GM20000 (cell line): ENCODE results near the gene LMAN2L.

ENCODE experiments used
- DNase-seq: peaks from one replicate; pipeline ENCODE4 v3.0.0; 2012; ENCODE audit warnings: low spot score
- CTCF ChIP-seq: IDR thresholded peaks from 2 replicates; pipeline ENCODE4 v1.5.1; 2012; ENCODE audit warnings: mild to moderate bottlenecking, control low read depth; ENCODE audit errors: extremely low read depth, missing control alignments

Gene LMAN2L

DNA sequence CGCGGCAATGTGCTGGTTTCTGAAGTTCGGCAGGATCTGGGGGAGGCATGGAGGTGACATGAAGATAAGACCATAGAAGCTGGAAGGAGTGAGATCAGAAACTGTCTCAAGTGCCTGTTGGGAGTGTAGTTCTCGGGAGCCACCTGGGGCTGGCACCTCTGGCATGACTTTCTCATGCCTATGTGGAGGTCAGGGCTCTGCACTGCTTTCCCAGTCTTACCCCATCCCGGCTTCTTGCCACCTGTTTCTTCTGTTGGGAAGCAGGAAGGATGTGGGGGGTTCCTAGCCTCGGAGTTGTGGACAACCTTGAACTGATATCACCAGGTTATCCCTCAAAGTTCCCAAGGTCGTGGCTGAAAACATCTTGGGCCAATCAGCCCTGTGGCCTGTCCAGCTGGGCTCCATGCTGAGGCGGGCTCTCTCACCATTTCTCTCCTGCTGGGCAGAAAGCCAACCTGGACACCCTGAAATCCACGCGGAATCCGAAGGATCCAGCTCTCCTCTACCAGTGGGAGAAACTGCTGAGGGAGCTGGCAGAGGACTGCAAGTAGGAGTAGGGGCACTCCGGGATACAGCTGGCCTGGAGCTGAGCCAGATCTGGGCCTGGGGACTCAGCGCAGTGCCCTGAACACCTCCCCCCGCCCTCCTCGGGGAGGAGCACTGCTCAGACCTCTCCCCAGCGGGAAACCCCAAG lies 54.8 kb downstream of the LMAN2L start:
- no peak for TF ChIP-seq CTCF
- no peak for DNase-seq

DNA sequence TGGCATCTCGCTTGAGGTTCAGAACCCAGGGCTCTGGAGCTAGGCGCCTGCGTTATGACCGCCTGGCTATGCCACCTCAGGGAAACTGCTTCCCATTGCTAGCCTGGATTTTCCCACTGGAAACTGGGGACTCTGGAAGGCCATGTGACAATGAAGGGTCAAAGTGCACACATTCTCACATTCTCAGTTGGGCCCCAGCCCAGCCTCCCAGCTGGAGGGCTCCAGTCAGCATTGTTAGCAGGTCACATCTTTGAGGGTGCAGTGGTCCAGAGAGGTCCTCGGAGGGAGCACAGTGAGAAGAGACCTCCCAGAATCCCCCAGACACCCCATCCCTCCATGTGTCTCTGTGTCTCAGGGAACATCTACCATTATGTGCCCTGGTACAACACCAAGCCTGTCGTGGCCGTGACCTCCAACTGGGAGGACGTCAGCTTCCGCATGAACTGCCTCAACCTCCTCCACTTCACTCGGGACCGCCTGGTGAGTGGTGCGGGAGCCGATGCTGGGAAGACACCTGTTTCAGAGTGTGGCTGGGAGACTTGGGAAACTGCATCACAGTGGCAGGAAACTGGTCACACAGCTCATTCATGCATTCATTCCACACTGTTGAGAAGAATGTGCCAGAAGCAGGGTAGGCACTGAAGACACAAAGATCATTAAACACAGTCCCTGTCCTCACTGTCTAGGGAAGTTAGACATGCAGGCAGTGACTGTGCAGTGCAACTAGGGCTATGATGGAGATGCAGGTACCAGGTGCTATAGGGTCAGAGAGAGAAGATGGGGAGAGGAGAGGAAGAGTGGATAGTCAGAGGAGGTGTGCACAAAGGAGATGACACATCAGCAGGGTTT lies 55.7 kb downstream of the LMAN2L start:
- DNase-seq: no peak
- no peak for TF ChIP-seq CTCF

- no peak for DNase-seq
- TF ChIP-seq CTCF: no peak
Observed at GRCh38 chr2:96683307-96683706, 56.6 kb downstream of the LMAN2L start.

DNA sequence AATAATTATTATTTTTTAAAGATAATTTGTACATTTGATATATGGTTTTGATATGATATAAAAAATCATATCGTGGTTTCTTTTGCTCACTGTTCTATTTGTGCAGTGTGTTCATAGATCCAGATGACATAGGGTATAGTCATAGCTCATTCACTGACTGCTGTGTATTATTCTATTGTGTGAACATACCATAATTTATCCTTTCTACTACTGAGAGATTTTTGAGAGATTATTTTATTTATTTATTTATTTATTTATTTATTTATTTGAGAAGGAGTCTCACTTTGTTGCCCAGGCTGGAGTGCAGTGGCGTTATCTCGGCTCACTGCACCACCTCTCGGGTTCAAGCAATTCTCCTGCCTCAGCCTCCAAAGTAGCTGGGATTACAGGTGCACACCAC lies 58.3 kb downstream of the LMAN2L start:
- TF ChIP-seq CTCF: no peak

DNA sequence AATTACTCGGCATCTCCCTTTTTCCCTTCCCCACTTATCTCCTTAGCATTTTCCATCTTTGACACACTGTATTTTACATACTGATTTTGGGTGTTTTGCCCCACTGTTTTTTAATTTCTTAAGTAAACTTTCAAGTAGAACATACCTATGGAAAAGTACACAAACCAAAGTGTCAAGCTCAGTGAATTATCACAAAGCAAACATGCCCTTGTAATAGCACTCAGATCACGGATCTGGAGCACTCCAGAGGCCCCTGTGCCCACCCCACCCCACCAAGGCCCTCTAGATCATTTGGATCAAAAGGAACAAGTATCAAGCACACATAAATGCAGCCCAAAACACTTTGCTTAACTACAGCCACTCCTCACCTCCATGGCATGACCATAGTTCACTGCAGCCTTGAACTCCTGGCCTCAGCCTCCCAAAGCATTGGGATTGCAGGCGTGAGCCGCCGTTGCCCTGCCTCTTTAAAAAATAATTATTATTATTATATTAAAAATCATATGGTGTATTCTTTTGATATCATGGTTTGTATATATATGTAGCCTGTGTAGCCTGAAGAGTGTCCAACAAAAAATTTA lies 59.2 kb downstream of the LMAN2L start:
- DNase-seq: no peak

More for the DNA sequence above, 58.3 kb downstream of the LMAN2L start:
- no peak for DNase-seq

GRCh38 chr2:96679848-96680247 lies 60.0 kb downstream of the LMAN2L start:
- no peak for TF ChIP-seq CTCF
- DNase-seq: no peak

More for the DNA sequence above, 59.2 kb downstream of the LMAN2L start:
- no peak for TF ChIP-seq CTCF
